Small intestine (tissue), 7 donors: ENCODE measurements around the gene SDHAF1. TPM values are rescaled to one million over a fixed set of nuclear protein-coding genes. Genes with fewer than 3 reads are reported as not detected.
A peak's percentile ranks its signal among the peaks of the same experiment; 100 is the strongest.

Experiments used
- DNase-seq, 2 donors: peaks; one replicate each; pipeline versions ENCODE4 v3.0.0 to v3.0.0-alpha.2; 2013
- FAIRE-seq: peaks from 2 replicates; lab custom pipeline; 2012; peaks lifted over from hg19 to GRCh38; lab: Jason Lieb, UNC
- H3K27ac ChIP-seq, 3 donors: one replicate each; pipeline ENCODE4 v1.5.1; 2013; ENCODE audit warnings: low read length in 2 of 3, mild to moderate bottlenecking in 2 of 3, control low read depth in 1 of 3, inconsistent platforms in 1 of 3, low read depth in 1 of 3, moderate library complexity in 1 of 3
- H3K27me3 ChIP-seq, 3 donors: one replicate each; pipeline ENCODE4 v1.6.1; 2013; ENCODE audit warnings: low read length in 3 of 3, inconsistent platforms in 1 of 3; ENCODE audit not compliant: control insufficient read depth in 3 of 3, insufficient read depth in 3 of 3
- H3K36me3 ChIP-seq, 3 donors: one replicate each; pipeline ENCODE4 v1.6.1; 2013; ENCODE audit warnings: low read length in 3 of 3, inconsistent platforms in 1 of 3, low read depth in 1 of 3, mild to moderate bottlenecking in 1 of 3, moderate library complexity in 1 of 3; ENCODE audit not compliant: control insufficient read depth in 3 of 3, insufficient read depth in 2 of 3
- H3K4me1 ChIP-seq, 3 donors: one replicate each; pipeline ENCODE4 v1.6.1; 2013; ENCODE audit warnings: low read length in 2 of 3, inconsistent platforms in 1 of 3, low read depth in 1 of 3, mild to moderate bottlenecking in 1 of 3, moderate library complexity in 1 of 3; ENCODE audit not compliant: control insufficient read depth in 3 of 3, insufficient read depth in 2 of 3
- H3K4me3 ChIP-seq, 3 donors: one replicate each; pipeline ENCODE4 v1.5.1; 2013; ENCODE audit warnings: low read length in 3 of 3, control low read depth in 1 of 3, inconsistent platforms in 1 of 3, low read depth in 1 of 3, mild to moderate bottlenecking in 1 of 3, moderate library complexity in 1 of 3
- H3K9me3 ChIP-seq, 2 donors: one replicate each; pipeline ENCODE4 v1.6.1; 2013; ENCODE audit warnings: low read depth in 1 of 2, low read length in 1 of 2; ENCODE audit not compliant: control insufficient read depth in 2 of 2, insufficient read depth in 1 of 2
- WGBS, 3 donors: extraction: QIAGEN DNeasy Blood & Tissue Kit; methylation state at CpG; one replicate each; pipeline ENCODE4 v1.1.7; 2013; 5-methylcytosine and 5-hydroxymethylcytosine counted together
- polyA plus RNA-seq, 4 donors: library from polyadenylated mRNA; stranded (reverse) in 3 of 4; unstranded in 1 of 4; fragments of 200-250 nt in 3 of 4; fragments of 120-200 nt in 1 of 4; gene quantifications; one replicate each; pipeline versions ENCODE4 v1.2.1 to v1.2.3, GENCODE V29; 2013
- donor health status: healthy with polysubstance abuse.
- donor health status: control.
- donor health status: control.
- donor health status: Bipolar disorder and iron deficiency.
- donor health status: healthy.

Gene SDHAF1
- polyA plus RNA-seq, 4 donors: 27.8 to 58.4 (median 36.4) TPM

DNA sequence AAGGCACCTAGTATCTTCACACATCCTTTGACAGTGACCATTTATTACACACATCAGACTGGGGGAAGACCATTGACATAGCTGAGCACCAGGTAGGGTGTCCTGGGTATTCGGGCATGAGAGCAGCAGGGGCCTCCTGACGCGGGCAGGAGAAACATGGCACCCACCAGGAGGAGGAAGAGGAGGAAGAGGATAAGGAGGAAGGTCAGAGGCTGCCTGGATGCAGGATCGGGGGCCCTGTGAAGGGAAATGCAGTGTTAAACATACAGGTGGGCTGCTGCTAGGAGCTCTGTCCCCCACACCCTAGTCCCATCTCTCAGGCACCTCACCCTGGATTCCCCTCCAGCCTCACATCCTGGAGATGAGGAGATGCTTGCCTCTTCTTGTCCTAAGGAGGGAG is 8.3 kb downstream of the SDHAF1 start:
- H3K4me1 ChIP-seq: peaks cover 0 to 4% (median 3%) of the 10 kb centered on the region in 3 donors
- no peak overlapping the region for H3K27ac ChIP-seq
- H3K9me3 ChIP-seq: no peaks in the 10 kb centered on the region
- peaks cover 0 to 59% (median 0%) of the 10 kb centered on the region in 3 donors for H3K36me3 ChIP-seq
- no peak for DNase-seq
- WGBS, 3 donors: 89 to 96% (median 95%) methylated on average over 4 of the region's 4 CpGs
- H3K27me3 ChIP-seq: no peaks in the 10 kb centered on the region
- FAIRE-seq: no peak
- no peak overlapping the region for H3K4me3 ChIP-seq

DNA sequence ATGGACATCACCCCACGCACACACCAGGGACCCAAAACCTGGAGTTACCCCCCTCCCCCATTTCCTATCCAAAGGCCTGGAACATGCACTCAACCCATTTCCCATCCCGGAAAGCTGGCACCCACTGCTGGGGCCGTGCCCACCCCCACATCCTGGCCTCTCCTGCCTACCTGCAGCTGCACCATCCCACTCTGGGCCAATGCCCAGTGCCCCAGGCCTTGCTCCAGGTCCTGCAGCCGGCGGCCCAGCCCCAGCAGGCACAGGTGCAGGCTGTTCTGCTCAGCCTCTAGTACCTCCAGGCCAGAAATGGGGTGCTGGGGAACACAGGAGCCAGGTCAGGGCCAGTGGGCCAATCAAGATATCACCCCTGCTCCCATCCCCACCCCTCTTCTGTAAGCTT is 12.0 kb downstream of the SDHAF1 start:
- no peaks in the 10 kb centered on the region for H3K9me3 ChIP-seq
- 90 to 97% (median 91%) methylated on average over 5 of the region's 5 CpGs for WGBS, 3 donors
- H3K4me3 ChIP-seq: no peak overlapping the region
- DNase-seq (no peak), FAIRE-seq (no peak)
- no peak overlapping the region for H3K27ac ChIP-seq
- peaks cover 0 to 14% (median 0%) of the 10 kb centered on the region in 3 donors for H3K4me1 ChIP-seq
- peaks cover 0 to 35% (median 0%) of the 10 kb centered on the region in 3 donors for H3K36me3 ChIP-seq
- no peaks in the 10 kb centered on the region for H3K27me3 ChIP-seq

DNA sequence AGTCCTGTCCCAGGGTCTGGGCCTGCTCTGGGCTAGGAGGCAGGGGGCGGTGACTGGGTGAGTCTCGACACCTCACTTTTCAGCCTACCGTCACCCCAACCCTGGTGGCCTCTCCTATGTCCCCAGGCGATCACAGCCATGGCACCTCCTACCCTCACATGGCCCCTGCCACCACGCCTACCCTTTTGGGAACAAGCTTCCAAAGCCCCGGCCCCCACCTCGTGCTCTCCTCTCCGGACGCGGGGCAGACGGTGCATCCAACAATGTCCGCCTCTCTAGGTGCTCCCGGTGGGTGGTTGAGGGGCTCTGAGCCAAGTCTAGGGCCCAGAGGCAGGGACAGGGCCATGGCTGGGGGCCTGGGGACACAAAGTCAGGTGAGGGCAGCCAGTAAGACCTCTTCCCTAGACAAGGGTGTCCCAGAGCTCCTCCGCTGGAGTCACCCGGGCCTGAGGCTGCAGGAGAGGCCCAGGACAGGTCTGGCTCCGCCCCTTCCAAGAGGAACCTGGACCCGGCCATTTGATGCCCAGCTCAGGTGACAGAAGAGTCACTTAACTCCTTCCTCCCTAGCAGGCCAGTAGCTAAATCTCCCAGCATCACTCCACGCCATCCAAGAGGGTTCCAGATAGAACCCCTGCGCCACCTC is 13.5 kb downstream of the SDHAF1 start, which contains the start of gene SYNE4:
SYNE4 (minus strand) TSS at position 478 of the 643 bp plus-strand sequence; CDS start at position 346, 132 bp downstream.
- 30 to 47% (median 32%) methylated on average over 16 to 19 of the region's 19 CpGs for WGBS, 3 donors
- FAIRE-seq (no peak), DNase-seq (peak; percentile 85 to 86)
- H3K36me3 ChIP-seq: peaks cover 0 to 25% (median 0%) of the 10 kb centered on the region in 3 donors
- H3K27me3 ChIP-seq: no peaks in the 10 kb centered on the region
- H3K9me3 ChIP-seq: no peaks in the 10 kb centered on the region
- H3K27ac ChIP-seq: no peak within 1 kb of the TSS
- peak within 1 kb of the TSS; percentile 19 to 64 (median 52) for H3K4me3 ChIP-seq
- H3K4me1 ChIP-seq: peaks cover 3 to 18% (median 4%) of the 10 kb centered on the region in 3 donors

GRCh38 chr19:36009220-36009619 is 14.2 kb downstream of the SDHAF1 start:
- H3K9me3 ChIP-seq: no peaks in the 10 kb centered on the region
- H3K36me3 ChIP-seq: peaks cover 0 to 19% (median 0%) of the 10 kb centered on the region in 3 donors
- peaks cover 4 to 21% (median 5%) of the 10 kb centered on the region in 3 donors for H3K4me1 ChIP-seq
- H3K27ac ChIP-seq: no peak overlapping the region
- H3K27me3 ChIP-seq: no peaks in the 10 kb centered on the region
- 1 to 2% (median 1%) methylated on average over 48 to 50 of the region's 50 CpGs for WGBS, 3 donors
- FAIRE-seq: no peak
- peak; percentile 52 to 72 for DNase-seq
- peak overlapping the region in 2 of 3 donors; percentile 52 to 64 for H3K4me3 ChIP-seq

- FAIRE-seq (no peak), DNase-seq (no peak)
- Histone ChIP-seq H3K4me3 (peak overlapping the region in 2 of 3 donors; percentile 28 to 52), H3K9me3 (no peaks in the 10 kb centered on the region), H3K4me1 (peaks cover 4 to 21% (median 5%) of the 10 kb centered on the region in 3 donors), H3K27me3 (no peaks in the 10 kb centered on the region), H3K27ac (no peak overlapping the region), H3K36me3 (peaks cover 0 to 13% (median 0%) of the 10 kb centered on the region in 3 donors)
- 50 to 62% (median 62%) methylated on average over 15 of the region's 15 CpGs for WGBS, 3 donors
Measured at GRCh38 chr19:36009633-36010379, 14.8 kb downstream of the SDHAF1 start.

GRCh38 chr19:36010402-36010801 is 15.4 kb downstream of the SDHAF1 start:
- DNase-seq (no peak), FAIRE-seq (no peak)
- peaks cover 4 to 21% (median 5%) of the 10 kb centered on the region in 3 donors for H3K4me1 ChIP-seq
- WGBS, 3 donors: 94 to 95% (median 94%) methylated on average over 10 to 11 of the region's 11 CpGs
- no peaks in the 10 kb centered on the region for H3K9me3 ChIP-seq
- H3K27ac ChIP-seq: no peak overlapping the region
- H3K27me3 ChIP-seq: no peaks in the 10 kb centered on the region
- H3K4me3 ChIP-seq: no peak overlapping the region
- H3K36me3 ChIP-seq: peaks cover 0 to 8% (median 0%) of the 10 kb centered on the region in 3 donors

DNA sequence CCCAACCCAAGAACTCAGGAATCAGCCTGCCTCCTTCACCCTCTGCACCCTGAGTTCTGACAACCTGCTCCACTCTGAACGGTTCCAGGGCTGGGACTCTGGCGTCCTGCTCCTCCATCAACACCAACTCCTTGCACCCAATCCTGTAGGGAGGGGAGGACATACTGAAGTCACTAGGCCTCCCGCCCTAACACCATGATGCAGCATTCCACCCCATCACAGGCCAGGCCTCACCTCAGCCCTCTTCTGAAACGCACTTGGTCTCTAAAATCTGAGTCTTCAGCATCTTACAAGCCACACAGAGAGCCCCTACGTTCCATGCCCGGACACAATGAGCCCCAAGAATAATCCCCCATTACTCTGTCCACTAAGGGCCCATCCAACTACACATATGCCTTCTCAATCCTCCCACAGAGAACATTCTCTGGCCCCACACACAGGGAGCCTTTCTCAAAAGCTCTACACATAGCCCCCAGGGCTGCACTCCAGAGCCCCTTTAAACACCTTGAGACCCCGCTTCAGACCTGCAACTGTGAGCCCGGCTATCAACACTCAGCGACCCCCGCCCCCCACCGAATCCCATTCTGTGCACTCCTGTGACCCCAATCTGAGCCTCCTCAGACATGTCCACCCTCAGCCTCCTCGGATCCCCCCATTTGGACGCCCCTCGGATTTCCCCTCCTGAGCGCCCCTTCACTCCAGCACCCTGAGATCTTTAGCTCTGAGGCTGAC is 18.5 kb downstream of the SDHAF1 start:
- DNase-seq (no peak), FAIRE-seq (no peak)
- no peaks in the 10 kb centered on the region for H3K9me3 ChIP-seq
- peaks cover 0 to 17% (median 2%) of the 10 kb centered on the region in 3 donors for H3K36me3 ChIP-seq
- H3K27ac ChIP-seq: peak overlapping the region in 2 of 3 donors; percentile 42 to 78
- peaks cover 4 to 17% (median 5%) of the 10 kb centered on the region in 3 donors for H3K4me1 ChIP-seq
- H3K4me3 ChIP-seq: peak overlapping the region; percentile 66 to 91 (median 69)
- 33 to 34% (median 34%) methylated on average over 15 of the region's 15 CpGs for WGBS, 3 donors
- H3K27me3 ChIP-seq: no peaks in the 10 kb centered on the region
